SU-DHL-6 (cell line): ENCODE results near the gene SIGLEC7.

ENCODE experiments used
- CTCF ChIP-seq: fragments of 200-600 bp; sonication (generic); IDR thresholded peaks from one replicate; pipeline ENCODE4 v1.5.1; 2017; ENCODE audit warnings: antibody characterized with exemption, mild to moderate bottlenecking, low read length, moderate library complexity; ENCODE audit not compliant: insufficient read depth, poor library complexity, severe bottlenecking
- EZH2phosphoT487 ChIP-seq: fragments of 200-600 bp; sonication (generic), shearing (Covaris generic); conservative IDR thresholded peaks from 2 replicates; pipeline ENCODE4 v1.6.1; 2018; ENCODE audit warnings: mild to moderate bottlenecking, antibody characterized with exemption, low read length, moderate library complexity, mixed read lengths

DNA sequence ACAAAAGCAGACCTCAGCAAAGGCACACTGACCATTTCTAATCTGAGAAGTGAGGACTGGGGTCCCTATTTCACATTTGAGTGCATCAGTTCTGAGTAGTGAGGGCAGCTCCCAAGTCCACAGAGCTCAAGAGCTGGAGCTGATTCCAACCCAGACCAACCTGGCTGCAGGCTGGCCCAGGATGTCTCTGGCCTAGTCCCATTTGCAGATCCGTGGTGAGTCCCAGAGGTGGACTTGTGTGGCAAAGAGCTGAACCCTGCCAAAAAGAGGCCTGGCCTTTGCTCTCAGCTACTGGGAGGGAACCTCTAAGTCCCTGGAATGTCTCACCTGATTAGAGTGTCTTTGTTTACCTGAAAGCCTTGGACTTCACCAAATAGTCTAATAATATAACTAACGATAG, 14.6 kb downstream of the SIGLEC7 start:
- TF ChIP-seq CTCF (no peak), EZH2phosphoT487 (no peak)
